NCI-H2107 treated with DMSO at 0.1 percent for 48 hours (cell line): ENCODE results near the gene GGNBP2.

ENCODE experiments used
- DNase-seq: peaks from one replicate; lab custom pipeline; 2025; ENCODE audit not compliant: unreplicated experiment; lab: John Stamatoyannopoulos, UW

The GGNBP2 gene

DNA sequence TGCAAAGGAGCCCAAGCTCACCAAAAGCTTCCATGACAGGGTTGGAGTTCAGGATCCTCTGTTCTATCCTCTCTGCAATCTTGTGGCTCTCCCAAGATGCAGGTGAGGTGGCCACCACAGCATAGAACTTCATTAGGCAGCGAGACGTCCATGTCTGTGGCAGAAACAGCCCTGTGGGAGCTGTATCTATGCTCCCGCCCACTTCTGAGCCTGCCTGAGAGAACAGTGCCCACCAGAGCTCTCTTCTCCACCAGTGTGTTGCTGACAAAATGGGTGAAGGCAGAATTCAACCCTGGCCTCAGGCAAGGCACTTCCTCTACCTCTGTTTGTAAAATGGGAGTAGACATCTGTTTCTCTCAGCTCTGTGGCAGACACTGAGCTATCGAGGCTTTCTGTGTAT is 28.9 kb upstream of the GGNBP2 start:
- no peak for DNase-seq

DNA sequence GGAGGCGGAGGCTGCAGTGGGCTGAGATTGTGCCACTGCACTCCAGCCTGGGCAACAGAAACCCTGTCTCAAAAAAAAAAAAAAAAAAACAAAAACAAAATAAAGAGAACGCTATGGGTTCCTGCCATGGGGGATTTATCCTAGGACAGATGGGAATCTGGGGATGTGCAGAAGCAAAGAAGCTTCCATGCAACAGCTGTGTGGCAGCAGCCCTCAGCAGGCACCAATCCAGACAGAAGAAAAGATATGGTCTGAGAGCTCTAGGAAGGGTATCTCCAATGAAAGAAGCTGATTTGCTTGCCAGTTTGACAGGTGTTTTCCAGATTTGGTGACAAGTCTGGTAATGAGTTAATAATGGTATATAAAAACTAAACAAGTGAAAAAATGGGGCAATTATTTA is 21.6 kb upstream of the GGNBP2 start:
- DNase-seq: no peak

DNA sequence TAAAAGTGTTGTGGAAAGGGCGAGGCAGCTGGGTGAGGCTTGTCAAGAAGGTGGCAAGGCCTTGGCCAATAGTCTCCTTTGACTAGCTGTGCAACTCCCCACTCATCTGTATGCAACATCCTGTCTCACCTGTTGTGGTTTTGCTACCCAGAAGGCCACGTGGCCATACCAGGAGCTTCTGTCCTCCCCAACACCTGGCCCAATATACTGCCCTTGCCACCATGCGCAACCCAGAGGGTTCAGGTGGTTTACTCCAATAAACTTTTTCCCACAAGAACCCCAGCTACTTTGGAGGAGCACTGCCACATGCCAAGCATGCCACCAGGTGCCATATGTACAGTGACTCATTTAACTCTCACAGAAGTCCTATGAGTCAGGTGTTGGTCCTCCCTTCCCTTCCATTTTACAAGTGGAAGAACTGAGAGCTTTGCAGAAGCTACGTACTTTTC is 20.3 kb upstream of the GGNBP2 start:
- DNase-seq: no peak

DNA sequence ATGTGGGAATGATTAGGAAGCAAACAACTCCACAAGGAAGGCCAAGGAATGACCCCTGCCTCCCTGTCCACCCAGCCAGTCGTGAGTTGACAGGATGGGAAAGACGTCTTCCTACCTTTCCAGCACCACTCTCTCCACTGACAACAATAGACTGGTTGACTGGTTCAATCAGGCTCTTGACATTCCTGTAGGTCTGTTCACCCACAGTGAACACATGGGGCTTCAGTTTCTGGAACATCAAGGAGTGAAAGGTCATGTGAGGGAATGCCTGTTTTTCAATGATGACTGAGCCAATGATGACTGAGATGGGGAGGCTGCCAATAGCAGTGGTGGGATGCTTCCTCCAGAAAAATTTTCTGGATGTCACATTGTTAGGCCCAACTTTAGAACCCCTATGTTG is 19.6 kb upstream of the GGNBP2 start:
- DNase-seq: no peak

DNA sequence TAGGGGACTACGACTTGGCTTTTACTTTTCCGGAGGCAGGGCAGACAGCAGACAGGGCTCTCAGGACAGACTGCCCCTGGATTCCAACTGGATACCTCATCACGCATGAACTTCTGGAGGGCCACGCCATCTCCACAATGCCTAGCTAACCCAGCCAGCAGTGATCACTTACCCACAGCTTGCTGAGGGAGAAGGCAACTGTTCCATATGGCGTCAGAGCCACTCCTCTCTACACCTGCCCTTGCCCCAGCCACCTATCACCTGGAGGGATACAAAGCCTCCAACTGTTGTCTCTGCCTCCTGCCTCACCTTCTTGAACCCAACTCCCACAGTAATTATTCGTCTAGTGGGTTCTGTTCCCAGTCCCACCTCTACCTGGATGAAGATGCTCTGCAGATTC is 18.8 kb upstream of the GGNBP2 start:
- DNase-seq: no peak

DNA sequence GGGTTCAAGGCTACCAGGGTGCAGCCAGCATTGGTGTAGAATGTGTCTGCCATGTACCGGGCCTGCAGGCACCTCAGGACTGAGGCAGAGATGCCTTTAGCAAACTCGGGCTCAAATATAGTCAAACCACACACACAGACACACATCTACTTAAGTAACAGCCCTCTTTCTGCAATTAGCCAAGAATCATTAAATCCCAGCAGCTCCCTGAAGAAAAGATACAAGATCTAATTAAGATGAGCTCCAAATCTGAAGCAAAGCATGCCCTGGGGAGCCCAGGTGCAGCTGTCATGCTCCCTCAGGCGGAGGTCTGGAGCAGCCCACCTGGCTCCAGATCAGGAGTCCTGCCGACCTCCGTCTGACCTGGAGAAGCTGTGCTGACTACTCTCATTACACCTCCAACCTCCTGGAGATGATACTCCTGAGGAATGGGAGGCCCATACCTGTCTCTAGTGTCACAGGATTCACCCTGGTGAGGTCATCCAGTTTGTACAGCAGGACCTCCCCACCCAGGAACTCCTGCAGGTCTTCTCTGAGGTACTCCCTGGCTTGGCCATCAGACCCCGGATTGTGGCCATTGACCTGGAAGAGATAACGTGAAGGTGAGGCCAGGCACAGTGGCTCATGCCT is 17.0 kb upstream of the GGNBP2 start:
- DNase-seq: no peak

DNA sequence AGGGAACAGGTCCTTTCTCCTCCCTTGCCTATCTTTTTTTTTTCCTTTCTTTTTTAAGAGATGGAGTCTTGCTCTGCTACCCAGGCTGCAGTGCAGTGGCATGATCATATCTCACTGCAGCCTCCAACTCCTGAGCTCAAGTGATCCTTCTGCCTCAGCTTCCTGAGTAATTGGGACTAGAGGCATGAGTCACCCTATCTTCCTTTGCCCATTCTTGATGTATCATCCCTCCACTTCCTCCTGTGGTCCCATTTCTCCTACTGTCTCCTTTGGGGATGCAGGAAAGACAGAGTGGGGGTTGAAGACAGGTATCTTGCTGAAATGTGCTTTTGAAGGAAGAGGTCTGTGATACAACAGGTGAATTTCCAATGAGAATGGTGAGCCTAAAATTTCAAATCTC is 15.6 kb upstream of the GGNBP2 start:
- no peak for DNase-seq

DNA sequence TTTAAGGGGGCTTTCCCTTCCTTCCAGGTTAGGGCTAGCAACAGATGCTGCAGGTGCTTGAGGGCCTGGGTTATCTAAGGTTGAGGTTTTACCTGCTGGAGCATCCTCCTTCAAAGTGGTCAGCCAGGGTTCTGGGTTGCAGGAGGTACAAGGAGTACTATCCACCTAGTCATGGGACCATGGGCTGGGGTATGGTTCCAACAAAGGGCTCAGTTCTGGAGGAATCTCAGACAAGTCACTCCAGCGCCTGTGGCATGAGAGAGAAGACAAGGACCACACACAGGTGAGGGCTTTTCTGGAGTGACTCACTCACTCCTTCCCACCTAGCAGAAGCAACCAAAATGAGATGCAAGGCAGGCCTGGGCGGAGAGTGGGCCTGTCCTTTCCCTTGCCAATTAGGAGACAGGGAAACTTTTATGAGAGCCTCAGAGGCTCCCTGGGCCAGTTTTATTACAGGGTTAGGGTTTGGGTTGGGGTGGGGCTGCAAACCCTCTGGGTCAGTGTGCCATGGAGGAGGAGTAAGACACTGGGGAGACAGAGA is 12.2 kb upstream of the GGNBP2 start:
- no peak for DNase-seq

DNA sequence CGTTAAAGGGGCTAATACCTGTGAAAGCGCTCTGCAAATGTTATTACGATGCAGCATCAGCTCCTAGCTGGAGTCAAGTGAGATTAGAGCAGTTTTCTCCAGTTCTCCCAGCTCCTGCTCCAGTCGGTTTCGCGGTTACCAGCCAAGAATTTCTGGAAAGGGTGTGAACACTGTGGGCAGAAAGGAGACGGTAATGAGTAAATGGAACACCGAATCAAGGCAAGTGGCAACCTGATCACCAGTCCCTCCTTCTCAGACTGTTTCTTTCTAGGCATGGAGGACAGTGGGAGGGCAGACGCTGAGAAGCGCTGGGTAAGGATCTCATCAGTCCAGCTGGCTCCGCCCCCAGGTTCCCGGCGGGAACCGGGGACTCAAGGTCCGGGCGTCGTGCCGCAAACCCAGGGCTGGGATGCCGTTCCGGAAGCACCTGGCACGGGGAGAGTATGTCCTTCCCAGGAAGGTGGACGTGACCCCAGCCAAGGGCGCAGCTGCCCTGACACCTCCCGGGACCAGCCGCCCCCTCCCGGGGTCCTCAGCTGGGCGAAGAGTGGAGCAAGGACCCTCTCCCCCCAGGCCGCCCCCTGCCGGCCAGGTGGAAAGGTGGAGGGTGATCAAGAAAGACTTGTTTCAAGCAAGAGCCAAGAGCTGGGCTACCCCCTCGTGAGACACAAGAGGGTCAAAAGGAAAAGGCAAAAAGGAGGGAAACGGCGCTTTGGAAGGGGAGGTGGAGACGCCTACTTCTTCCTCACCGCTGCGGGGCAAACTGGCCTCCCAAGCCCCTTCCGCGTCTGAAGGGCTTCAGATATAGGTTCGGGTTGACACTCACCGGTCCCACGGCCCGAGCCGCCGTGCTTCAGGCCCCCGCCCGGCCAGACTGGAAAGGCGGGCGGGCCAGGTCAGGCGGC is 10.5 kb upstream of the GGNBP2 start:
- peak; percentile 59 for DNase-seq

DNA sequence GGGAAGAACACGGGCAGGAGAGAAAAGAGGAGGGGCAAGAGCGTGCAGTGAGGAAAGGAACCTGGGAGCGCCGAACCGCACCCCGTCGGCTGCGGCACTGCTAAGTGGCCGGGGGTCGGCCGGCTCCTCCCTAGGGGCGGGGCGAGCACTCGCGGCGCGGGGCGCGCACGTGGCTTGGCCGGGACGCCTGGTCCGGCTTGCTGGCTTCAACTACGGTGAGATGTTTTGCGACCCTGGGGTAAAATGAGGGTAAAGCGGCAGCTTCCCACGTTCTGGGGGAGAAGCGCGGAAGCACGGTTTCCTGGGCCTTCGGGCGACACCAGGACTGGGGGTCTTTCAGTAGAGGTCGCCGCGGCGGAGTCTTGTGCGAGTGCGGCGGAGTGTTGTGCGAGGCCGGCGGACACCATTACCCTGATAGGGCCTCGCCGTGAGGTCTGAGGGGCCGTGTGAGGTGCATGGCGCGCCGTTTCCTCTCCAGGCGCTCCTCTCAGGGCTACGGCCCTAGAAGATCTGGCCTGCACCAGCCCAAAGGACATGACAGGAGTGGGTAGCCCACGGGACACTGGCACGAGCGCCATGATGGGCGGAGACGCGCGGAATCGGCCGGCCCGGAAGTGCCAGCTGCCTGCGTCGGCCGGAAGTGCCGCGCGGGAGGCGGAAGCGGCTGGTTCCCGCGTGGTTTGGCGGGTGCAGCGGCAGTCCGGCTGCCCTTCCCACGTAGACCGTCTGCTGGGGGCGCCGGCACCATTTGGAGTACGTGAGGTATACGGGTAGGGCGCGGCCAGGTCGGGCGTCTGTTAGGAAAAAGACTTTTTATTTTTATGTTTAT is 9.7 kb upstream of the GGNBP2 start, which contains the start of the genes MYO19 and PIGW:
MYO19 (minus strand) TSS at position 29 of the 829 bp plus-strand sequence. CDS start 2,330 bp downstream, outside the sequence.
PIGW (plus strand) TSS at position 148 of the 829 bp plus-strand sequence. CDS start 2,115 bp downstream, outside the sequence.
- peak; percentile 80 for DNase-seq

DNA sequence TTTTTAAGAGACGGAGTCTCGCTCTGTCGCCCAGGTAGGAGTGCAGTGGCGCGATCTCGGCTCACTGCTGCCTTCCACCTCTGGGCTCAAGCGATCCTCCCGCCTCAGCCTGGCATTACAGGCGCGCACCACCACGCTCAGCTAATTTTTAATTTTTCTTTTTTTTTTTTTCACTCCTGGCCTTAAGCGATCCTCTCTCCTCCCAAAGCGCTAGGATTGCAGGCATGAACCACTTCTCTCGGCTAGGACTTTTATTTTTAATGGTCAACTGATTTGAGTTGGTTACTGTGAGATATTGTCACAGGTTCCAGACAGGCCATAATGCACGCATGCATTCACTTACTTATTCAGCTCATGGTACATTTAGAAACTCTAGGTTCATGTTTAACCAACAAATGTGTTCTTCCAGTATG is 9.0 kb upstream of the GGNBP2 start:
- DNase-seq: no peak

DNA sequence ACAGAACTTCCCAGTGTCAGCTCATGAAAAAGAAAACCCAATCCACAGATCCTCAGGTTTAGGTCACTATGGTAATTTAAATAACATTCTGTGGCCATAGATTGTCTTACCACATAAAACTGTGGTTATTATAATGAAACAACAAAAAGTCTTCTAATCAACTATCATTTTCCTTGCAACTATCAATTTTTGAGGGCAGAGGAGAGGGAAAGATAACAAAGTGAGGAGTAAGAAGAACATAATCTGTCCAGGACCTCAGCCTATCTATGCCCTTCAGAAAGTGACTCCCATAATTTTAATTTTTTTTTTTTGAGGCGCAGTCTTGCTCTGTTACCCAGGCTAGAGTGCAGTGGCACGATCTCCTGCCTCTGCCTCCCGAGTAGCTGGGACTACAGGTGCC is 4.0 kb upstream of the GGNBP2 start:
- DNase-seq: no peak

DNA sequence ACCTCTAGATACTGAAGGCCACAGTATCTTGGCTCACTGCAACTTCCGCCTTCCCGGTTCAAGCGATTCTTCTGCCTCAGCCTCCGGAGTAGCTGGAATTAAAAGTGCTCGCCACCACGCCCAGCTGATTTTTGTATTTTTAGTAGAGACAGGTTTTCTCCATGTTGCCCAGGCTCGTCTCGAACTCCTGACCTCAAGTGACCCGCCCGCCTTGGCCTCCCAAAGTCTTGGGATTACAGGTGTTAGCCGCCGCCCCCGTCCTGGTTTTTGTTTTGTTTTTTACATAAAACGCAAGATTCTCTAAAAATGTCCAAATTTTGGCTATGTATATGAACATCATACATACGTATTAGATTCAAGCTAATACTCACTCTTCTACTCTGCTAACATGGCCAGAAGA is 2.0 kb upstream of the GGNBP2 start:
- DNase-seq: no peak

DNA sequence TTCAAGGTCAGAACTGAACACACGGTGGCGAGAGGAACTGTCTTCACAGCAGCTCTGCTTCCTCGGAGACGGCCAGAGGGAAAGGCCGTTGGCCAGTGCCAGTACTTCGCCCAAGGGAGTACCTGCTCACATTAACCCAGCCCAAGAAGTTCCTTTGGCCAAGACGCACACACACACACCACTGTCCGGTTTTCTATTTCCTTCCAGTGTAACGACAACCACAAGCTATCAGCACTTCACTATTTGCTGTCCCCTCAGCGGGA is 744 bp upstream of the GGNBP2 start:
- DNase-seq: no peak

DNA sequence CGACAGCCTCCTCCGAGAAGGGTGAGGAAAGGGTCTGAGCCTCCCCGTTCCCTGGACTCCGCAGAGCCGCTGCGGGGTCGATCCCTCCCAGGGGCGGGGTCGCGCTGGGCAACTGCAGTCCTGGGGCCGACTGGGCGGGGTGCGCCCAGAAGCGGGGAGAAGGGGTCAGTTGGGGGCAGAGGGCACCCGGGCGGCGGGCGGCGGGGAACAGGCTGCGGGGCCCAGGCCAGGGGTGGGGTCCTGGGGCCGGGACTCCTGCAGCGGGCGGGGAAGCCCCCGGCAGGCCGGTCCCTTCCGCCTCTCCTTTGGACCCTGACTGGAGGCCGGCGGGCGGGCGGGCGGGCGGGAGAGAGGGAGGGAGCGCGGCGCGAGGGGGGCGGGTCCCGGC is 352 bp downstream of the GGNBP2 start:
- no peak for DNase-seq

DNA sequence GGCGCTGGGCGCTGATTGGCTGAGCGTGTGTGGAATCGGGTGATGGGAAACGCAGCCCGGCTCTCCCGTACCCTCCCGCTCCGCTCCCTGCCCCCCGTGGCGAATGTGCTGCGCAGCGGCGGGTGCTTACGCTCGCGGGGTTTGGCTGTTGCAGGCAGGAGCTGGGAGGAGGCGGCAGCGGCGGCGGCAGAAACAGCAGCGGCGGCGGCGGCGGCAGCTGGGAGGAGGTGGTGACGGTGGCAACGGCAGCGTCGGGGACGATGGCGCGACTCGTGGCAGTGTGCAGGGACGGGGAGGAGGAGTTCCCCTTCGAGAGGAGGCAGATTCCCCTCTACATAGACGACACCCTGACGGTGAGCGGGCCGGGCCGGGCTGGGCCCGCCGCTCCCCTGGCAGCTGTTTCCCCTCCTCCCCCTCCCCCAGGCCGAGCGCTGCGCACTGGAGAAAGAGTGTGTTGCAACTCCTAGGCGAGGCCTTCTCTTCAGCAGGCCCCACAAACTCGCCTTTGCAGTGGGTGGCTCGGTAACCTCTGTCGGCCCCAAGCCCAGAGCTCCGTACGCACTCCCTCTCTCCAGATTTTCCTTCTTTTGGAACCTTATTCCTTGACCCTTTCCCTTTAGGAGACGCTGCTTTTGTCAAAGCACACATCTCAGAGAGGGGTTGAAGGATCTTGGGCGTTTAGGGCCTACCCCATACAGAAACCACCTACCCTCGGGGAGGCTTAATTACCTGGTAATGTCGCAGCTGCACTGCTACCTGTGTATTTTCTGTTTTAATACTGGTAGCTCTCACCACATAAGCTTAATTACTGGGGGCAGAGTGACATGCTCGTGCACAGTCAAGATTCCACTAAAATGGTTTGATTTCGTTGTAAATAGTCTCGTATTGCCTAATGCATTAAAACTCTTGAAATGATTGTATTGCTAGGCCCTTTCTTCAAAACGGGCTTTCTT is 1.0 kb downstream of the GGNBP2 start:
- DNase-seq: peak; percentile 89

DNA sequence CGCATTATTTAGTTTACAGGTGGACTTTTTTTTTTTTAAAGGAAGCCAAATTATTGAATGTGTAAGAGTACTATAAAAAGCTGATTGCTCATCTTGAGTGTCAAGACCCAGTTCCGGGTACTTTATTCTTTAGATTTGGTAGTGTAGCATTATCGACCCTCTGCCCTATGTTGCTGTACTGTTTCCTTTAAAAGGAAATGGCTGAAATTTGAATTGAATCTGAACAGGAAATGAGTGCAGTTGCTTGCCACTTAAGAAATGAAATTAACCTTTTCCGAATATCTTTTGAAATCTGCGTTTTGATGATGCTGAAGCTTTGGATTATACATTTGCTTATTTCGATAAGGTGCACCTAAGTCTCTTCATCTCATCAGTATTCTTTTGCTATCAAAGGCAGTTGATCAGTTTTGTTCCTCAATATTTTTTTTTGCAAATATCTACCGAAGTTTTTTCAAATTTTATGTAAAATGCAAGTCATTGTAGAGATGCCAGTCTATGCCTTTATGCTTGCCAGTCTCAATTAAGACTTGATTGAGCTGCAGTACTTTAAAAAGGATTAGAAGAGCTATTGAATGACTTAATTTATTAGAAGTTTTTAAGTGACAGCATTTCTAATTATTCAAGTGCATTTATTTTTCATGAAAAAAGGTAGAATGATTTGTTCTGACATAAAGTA is 1.8 kb downstream of the GGNBP2 start:
- DNase-seq: no peak

DNA sequence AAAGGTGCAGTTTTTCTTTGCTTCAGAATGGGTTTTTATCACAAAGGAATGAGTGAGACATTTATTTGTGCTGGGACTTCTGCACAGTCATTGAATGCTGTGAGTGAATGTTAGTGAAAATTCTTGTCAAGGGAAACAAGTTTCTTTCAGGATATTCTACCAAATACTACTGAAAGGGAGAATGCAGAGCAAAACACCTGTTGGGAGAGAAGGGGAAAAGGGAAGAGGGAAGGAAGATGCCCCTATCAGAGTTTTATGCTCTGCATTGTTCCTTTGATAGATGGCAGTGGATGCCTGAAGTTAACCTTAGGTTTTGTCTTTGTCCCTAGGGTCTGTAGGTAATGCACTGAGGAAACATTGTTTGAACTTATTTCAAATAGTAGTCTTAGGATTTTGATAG is 3.1 kb downstream of the GGNBP2 start:
- no peak for DNase-seq

DNA sequence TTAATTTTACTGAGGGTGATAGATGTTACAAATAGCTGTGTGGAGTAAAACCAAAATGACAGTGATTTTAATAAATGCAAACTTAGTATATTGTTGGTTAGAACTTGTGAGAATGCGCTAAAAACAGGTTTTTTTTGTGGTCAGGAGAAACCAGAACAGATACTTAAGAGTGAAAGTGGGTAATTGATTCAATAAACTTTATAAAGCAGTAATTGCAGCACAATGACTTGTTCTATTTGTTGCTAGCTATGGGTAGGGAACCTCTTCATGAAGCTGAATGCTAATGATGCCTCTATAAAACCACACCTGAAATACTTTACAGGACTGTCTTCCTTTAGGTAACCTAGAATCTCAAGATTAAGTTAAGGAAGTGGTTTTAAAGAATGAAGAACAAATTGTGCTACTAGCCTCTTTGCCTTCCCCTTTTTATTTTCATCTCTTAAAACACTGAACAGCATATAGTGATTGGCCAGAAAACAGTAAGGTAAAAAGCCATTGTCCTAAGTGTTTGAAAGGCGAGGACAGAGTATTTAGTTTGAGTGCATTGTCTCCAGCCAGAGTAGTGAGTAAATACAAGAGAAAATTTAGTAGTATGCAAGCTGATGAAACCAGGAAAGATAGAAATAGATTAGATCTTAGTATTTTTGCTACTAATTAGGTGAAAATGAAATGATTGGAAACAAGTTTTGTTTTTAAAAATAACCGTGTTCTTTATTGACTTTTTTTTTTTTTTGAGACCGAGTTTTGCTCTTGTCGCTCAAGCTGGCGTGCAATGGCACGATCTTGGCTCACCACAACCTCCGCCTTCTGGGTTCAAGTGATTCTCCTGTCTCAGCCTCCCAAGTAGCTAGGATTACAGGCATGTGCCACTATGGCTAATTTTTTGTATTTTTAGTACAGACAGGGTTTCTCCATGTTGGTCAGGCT is 6.0 kb downstream of the GGNBP2 start:
- peak; percentile 37 for DNase-seq
